ENCODE results near the gene NEK10. TPM values are rescaled to one million over a fixed set of nuclear protein-coding genes. Genes with fewer than 3 reads are reported as not detected.

Gene NEK10
- total RNA-seq, 1 experiment from 2014 or later = 0.34 TPM

- TF ChIP-seq CTCF (conservative IDR thresholded peaks at IDR 0.05; ENCODE audit: low read depth, low read length) (no peak), EZH2 (IDR thresholded peaks at IDR 0.05; ENCODE audit: borderline replicate concordance, low read depth, low read length, poor library complexity, severe bottlenecking) (no peak)
- no TSS peak for BruUV-seq (replicated peaks)
- ChIA-PET CTCF (no interaction called here), POLR2A (ENCODE audit: low non-redundant PET) (no interaction called here)
- Histone ChIP-seq H3K27me3 (replicated peaks; ENCODE audit: insufficient read depth, low read depth, low read length, poor library complexity) (no peaks in the 10 kb centered on the region), H3K9me3 (ENCODE audit: low read depth, low read length, poor library complexity, severe bottlenecking) (peaks cover 4% of the 10 kb centered on the region), H3K4me1 (ENCODE audit: insufficient read depth, low read length, poor library complexity, severe bottlenecking) (no peaks in the 10 kb centered on the region), H3K36me3 (ENCODE audit: insufficient read depth, low read length, poor library complexity, severe bottlenecking) (no peaks in the 10 kb centered on the region), H3K4me3 (ENCODE audit: low read depth, low read length, poor library complexity, severe bottlenecking) (no peak overlapping the region), H3K27ac (ENCODE audit: low read depth, low read length, poor library complexity, severe bottlenecking) (no peak overlapping the region)
- no peak for DNase-seq (ENCODE audit: low spot score)
- intact Hi-C loops (cut with micrococcal nuclease; ENCODE audit: unreplicated experiment) = no loop called here
Observed at GRCh38 chr3:27193056-27193455, 176.1 kb downstream of the NEK10 start.

GRCh38 chr3:27186013-27186412 is 183.2 kb downstream of the NEK10 start:
- DNase-seq (ENCODE audit: low spot score) = no peak
- no peaks in the 10 kb centered on the region for H3K27me3 ChIP-seq (replicated peaks; ENCODE audit: insufficient read depth, low read depth, low read length, poor library complexity)

DNA sequence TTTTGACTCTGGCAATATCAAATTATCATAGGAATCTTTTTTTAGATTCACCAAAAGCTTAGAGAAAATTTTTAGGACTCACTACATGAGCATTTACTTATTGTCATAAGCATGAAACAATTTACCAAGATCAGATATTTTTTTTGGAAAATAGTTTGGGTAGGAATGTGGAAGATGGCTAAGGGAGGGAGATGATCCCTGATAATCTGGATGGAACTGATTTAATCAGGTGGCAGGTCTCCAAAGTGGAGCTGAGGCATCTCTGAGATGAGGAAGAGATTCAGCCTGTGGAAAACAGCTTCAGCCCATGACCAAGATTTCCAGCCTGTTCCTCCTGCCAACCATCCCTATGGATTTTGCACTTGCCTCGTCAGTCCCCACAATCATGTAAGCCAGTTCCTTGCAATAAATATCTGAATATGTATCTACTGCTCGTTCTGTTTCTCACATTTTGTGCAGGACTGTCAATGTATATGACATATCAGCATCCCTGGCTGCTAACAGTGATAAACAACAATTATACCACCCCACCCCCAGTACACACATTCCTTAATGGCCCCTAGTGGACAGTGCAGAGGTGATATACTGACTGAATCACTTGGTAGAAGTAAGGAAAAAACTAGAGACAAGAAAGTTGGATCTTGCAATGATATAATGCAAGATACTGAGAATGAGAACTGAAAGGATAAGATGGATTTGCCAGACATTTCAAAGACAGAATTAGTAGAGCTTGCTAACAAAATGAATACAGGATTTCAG is 183.8 kb downstream of the NEK10 start:
- Histone ChIP-seq H3K9me3 (ENCODE audit: low read depth, low read length, poor library complexity, severe bottlenecking) (no peaks in the 10 kb centered on the region), H3K27me3 (replicated peaks; ENCODE audit: insufficient read depth, low read depth, low read length, poor library complexity) (no peaks in the 10 kb centered on the region), H3K4me1 (ENCODE audit: insufficient read depth, low read length, poor library complexity, severe bottlenecking) (no peaks in the 10 kb centered on the region), H3K4me3 (ENCODE audit: low read depth, low read length, poor library complexity, severe bottlenecking) (no peak overlapping the region), H3K36me3 (ENCODE audit: insufficient read depth, low read length, poor library complexity, severe bottlenecking) (no peaks in the 10 kb centered on the region), H3K27ac (ENCODE audit: low read depth, low read length, poor library complexity, severe bottlenecking) (no peak overlapping the region)
- CTCF ChIA-PET = no interaction called here
- intact Hi-C loops (cut with micrococcal nuclease; ENCODE audit: unreplicated experiment) = no loop called here
- POLR2A ChIA-PET (ENCODE audit: low non-redundant PET) = no interaction called here
- TF ChIP-seq EZH2 (IDR thresholded peaks at IDR 0.05; ENCODE audit: borderline replicate concordance, low read depth, low read length, poor library complexity, severe bottlenecking) (no peak), CTCF (conservative IDR thresholded peaks at IDR 0.05; ENCODE audit: low read depth, low read length) (no peak)
- no TSS peak for BruUV-seq (replicated peaks)
- DNase-seq (ENCODE audit: low spot score) = no peak

More at GRCh38 chr3:27186013-27186412, 183.2 kb downstream of the NEK10 start:
- no peak overlapping the region for H3K4me3 ChIP-seq (ENCODE audit: low read depth, low read length, poor library complexity, severe bottlenecking)
- ChIA-PET CTCF (no interaction called here), POLR2A (ENCODE audit: low non-redundant PET) (no interaction called here)
- H3K27ac ChIP-seq (ENCODE audit: low read depth, low read length, poor library complexity, severe bottlenecking) = no peak overlapping the region
- H3K36me3 ChIP-seq (ENCODE audit: insufficient read depth, low read length, poor library complexity, severe bottlenecking) = no peaks in the 10 kb centered on the region
- H3K9me3 ChIP-seq (ENCODE audit: low read depth, low read length, poor library complexity, severe bottlenecking) = no peaks in the 10 kb centered on the region
- no peak for TF ChIP-seq CTCF (conservative IDR thresholded peaks at IDR 0.05; ENCODE audit: low read depth, low read length)
- no peak for TF ChIP-seq EZH2 (IDR thresholded peaks at IDR 0.05; ENCODE audit: borderline replicate concordance, low read depth, low read length, poor library complexity, severe bottlenecking)
- BruUV-seq (replicated peaks) = no TSS peak
- no peaks in the 10 kb centered on the region for H3K4me1 ChIP-seq (ENCODE audit: insufficient read depth, low read length, poor library complexity, severe bottlenecking)
- intact Hi-C loops (cut with micrococcal nuclease; ENCODE audit: unreplicated experiment) = no loop called here
